GM18861 (cell line): Measurements from ENCODE around the gene SCYGR3.
A peak's percentile ranks its signal among the peaks of the same experiment; 100 is the strongest.
"Not testable (repeated sequence)": the region's sequence is repeated elsewhere in the genome, so short reads cannot be mapped to it uniquely, and the experiment has no call there.

Experiments
- ATAC-seq: cut with Tn5 transposase; IDR thresholded peaks from one replicate; pipeline ENCODE4 v1.9.1; 2021; ENCODE audit not compliant: unreplicated experiment

The SCYGR3 gene

DNA sequence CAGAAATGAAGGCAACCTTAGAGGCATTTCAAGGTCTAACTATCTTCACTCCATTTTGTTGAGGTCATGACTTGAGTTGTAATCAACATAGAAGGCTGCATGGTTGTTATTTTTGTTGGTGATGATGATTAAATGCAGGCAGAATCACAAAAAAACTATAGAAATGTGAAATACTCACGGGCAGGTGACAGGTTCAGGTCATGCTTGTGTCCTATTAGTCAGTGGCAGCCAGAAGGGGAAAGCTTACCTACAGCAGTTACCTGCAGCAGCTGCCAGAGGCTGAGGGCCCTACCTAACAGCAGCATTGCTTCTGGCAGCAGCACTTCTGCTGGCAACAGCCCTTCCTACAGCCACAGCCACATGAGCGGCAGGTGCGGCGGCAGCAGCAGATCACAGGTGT lies 394 bp downstream of the SCYGR3 start:
- ATAC-seq = no peak

DNA sequence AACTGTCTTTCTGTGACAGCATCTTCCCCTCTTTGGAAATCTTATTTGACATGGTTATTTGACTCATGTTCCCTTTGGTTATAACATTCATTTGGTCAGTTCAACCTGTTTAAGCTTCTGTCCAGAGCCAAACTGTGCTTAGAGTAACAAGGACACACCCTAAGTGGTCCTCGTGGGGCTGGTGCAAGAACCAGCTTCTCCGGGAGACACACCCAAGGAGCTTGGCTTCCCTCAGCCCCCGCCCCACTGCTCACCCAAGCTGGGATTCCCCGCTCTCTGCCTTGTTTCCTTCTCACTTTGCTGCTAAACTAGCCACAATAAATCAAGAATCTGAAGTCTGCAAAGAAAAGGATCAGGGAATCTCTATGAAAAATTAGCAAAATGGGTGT lies 1.4 kb downstream of the SCYGR3 start:
- ATAC-seq = no peak

DNA sequence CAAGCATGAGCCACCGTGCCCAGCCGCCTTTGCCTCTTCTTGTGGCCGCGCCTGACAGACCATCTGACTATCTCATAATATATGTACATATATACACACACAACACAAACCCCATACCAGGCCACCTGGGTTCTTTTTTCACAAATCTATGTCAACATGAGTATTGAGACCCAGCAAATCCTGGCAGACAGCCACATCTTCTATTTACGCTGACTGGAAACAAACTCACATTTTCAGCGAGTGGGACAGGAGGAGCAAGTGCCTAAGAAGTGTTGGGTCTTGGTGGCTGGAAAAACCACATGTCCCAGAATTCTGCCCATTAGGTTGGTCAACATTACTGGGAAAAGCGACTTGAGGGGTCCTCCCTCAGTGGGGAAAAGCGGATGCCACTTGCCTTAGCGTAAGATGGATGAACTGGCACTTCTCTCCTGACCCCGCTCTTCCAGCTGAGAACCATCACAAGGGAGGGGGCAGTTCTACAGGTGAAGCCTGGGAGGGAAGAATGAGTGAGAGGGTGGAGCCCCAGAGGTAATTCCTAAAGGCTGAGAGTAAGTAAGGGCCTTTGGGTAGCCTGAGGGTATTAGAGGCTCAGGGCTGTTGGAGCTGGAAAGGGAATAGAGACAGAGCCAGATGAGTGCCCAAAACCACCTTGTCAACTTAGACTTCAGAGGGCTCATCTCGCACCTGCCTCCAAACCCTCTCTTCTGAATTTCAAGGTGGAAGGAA lies 1.9 kb downstream of the SCYGR3 start:
- ATAC-seq = no peak

DNA sequence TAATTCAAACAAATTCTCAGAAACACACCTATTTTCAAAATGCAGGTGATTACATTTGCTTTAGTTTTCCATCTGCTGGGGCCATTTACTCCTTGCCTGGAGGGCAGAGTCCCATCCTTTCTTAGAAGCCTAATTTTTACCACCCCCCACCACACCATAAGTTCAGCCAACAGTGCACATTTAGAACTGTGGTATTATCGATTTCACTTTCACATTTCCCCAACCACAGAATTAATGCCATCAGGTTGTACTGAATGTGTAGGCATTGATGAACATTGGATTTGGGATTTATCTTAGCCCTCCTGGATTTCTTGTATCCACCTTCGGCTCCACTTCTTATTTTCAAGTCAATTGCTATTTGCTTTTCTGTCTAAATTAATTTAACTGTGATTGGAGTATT lies 4.5 kb downstream of the SCYGR3 start:
- ATAC-seq = no peak

DNA sequence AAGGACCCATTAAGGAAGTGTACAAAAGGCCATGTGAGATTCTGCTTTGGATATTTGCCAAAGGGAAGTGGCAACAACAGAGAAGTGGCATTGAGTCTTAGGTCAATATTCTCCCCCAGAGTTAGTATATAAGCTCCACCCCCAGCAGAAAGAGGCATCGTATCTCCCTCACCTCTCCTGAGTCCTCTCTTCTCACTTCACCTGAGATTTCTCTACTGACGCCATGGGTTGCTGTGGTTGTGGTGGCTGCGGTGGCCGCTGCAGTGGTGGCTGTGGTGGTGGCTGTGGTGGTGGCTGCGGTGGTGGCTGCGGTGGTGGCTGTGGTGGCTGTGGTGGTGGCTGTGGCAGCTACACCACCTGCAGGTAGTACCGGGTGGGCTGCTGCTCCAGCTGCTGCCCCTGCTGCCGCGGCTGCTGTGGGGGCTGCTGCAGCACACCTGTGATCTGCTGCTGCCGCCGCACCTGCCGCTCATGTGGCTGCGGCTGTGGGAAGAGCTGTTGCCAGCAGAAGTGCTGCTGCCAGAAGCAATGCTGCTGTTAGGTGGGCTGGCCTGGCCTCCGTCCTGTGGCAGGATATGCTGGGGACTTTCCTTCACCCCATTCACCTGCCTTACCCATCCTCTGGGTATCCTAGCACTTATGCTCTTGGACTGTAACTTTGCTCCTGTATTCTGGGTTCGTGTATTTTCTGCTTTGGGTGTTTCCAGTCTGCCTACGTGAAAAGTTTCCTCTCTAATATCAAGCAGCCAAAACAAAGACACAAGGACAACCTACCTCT lies 5.9 kb downstream of the SCYGR3 start:
- ATAC-seq = peak; percentile 65

DNA sequence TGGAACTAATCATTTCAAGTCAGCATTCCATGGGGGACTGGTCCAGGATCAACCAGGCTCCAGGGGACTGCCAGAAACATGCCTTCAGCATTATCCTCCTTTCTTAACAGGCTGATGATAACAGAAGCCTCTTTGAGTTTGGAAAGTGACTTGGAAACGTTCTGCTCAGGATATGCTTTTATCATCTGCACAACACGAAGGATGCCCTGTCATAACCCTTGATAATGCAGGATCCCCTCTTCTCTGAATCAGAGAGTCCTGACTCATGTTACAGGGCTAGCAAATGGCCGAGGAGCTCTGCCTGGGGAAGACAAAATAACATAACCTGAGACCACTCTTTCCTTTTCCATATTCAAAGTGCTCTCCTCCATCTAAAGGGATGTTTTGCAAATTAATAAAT lies 6.7 kb downstream of the SCYGR3 start:
- no peak for ATAC-seq

DNA sequence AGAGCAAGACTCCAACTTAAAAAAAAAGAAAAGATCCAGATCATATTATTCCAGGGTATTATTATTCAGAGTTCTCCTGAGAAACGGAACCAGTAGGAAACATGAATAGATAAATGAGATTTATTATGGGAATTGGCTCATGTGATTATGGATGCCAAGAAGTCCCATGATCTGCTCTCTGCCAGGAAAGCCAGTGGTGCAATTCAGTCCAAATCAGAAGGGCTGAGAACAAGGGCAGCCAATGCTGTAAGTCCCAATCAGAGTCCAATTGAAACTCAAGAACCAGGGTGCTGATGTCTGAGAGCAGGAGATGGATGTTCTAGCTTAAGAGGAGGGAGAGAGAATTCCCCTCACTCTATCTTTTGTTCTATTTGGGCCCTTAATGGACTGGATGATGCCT lies 8.2 kb downstream of the SCYGR3 start:
- ATAC-seq = no peak

DNA sequence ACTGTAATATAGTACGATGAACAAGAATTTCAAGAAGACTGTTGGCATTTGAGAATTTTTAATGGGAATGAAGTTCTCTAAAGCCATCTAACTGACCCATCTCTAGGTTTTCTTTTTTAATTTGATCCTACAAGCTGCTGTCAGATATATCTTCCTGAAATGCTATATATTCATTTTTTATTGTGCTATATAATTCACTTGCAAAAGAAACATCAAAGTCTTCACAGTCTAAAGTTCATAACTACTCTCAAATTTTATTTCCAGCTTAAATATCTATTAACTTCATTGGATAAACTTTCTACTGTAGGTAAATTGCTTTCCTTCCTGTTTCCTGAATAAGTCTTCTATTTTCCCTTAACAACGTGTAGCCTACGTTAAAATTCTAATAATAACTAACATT lies 12.3 kb downstream of the SCYGR3 start:
- ATAC-seq = no peak

DNA sequence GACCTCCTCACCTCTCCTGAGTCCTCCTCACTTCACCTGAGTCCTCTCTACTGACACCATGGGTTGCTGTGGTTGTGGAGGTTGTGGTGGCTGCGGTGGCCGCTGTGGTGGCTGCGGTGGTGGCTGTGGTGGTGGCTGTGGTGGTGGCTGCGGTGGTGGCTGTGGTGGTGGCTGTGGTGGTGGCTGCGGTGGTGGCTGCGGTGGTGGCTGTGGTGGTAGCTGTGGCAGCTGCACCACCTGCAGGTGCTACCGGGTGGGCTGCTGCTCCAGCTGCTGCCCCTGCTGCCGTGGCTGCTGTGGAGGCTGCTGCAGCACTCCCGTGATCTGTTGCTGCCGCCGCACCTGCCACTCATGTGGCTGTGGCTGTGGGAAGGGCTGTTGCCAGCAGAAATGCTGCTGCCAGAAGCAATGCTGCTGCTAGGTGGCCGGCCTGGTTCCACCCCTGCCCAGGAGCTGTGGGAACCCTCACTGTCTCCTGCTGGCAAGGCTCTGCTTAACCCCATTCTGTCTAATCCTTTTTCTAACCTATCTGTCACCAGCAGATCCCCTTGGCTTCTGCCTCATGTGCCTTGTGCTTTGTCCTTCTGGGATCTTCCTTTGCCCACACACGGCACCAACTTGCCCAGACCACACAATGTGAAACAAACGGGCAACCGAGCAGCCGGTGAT lies 15.7 kb downstream of the SCYGR3 start, which contains the start of gene SCYGR2:
Gene SCYGR2, plus strand, starts transcription at position 59 of the 669 bp plus-strand sequence. Its CDS starts 0 bp downstream, at position 59.
- ATAC-seq = not testable (repeated sequence)

DNA sequence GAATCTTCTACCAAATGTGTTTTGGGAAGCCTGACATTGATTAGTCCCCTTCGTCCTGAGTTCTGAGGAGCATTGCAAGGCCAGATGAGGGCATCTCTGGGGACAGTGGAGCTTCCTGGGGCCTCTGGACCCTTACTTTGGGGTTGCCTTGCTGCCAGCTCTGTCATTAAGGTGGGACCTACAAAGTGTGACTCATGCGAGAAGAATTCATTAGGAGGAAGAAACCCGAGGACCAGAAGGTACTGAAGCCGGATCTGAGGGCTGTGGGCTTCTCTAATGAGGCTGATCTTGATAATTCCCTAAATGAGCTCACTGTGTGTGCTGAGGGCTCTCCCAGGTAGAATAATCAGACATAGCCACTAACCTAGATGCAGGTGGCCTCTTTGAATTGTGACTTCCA lies 16.6 kb downstream of the SCYGR3 start:
- ATAC-seq = no peak

DNA sequence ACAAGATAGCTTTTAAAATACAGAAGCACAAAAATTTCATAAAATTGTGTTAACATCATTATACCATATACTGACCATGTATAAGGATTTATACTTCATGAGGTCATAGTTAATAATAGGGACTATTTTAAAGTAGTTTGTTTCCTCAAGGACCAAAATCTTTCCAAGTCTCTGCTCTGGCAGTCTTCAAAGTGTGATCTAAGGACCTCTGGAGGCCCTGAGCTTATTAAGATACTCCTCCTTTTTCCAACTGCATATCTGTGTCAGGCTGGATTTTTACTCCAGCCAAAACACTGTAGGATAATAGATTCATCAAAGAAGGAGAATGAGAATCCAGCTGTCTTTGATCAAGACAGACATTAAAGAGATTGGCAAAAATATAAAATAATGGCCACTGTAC lies 17.6 kb downstream of the SCYGR3 start:
- no peak for ATAC-seq

DNA sequence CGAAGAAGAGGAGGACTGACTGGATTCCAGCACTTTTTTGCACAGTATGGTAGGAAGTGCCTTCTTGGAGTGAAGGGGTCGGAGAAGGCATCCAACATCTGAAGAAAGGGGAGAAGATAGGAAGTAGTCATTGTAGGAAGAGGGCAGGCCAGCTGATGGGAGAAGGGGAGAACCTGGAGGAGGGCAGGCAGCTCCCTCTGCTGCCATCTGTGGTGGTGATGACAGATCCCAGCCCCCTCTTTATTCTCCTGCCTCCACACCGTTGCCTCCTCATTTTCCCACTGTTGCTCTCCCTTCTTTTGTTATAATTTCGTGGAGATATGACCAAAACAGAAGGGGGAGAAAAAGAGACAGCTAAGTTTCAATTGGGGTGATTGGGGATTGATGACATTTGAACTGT lies 18.8 kb downstream of the SCYGR3 start:
- no peak for ATAC-seq

DNA sequence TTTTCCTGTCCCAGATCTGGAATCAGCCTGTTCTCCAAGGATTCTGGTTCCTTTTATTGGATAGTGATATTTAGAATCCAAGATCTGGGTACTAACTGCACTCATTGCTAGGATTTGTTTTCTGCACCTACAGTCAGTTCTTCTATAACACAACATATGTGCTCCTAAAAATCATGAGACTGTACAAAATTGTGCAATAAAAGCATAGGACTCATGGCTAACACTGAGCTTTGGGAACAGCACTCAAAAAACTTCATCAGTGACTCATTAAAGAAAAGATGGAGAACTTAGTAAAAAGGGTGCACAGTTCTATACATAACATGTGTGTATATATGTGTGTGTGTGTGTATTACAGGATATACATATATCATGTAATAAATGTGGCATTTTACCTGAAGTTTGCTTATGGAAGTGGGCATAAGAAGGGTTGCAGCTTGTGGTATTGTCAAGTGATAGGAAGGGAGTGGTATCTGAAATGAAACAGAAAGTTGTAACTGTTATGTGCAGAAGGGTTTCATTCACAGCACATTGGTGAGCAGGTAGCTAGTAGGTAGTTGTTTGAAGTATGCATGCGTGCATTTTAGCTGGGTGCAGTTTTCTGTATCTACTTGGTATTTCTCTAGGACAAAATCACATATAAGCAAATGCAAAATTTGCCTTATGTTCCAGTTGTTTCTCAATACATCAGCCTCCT lies 21.8 kb downstream of the SCYGR3 start:
- ATAC-seq = no peak

DNA sequence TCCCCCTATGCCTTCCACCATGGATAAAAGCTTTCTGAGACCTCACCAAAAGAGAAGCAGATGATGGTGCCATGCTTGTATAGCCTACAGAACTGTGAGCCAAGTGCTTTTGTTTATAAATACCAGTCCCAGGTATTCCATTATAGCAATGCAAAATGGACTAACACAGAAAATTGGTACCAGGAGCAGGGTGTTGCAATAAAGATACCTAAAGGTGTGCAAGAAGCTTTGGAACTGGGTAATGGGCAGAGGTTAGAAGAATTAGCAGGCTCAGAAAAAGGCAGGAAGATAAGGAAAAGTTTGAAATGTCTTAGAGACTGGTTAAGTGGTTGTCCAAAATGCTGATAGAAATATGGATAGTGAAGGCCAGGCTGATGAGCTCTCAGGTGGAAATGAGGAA lies 32.3 kb downstream of the SCYGR3 start:
- ATAC-seq = no peak

DNA sequence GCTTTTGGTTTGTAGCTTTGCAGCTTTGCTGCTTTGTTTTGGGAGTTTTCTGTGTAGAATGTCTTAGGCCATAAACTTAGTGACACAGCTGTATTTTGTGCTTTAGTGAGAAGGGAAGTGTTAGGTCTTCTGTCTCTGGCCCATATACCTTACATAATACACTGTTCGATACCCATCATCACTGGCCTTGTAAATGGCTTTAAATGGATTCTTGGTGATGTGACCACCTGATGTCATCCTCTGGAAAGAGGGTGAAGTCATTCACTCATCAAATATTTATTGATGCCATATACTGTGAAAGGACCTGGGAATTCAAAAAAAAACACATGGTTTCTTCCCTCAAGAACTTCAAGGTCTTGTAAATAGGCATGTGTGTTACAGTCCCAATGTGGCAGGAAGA lies 34.8 kb downstream of the SCYGR3 start:
- ATAC-seq = no peak

DNA sequence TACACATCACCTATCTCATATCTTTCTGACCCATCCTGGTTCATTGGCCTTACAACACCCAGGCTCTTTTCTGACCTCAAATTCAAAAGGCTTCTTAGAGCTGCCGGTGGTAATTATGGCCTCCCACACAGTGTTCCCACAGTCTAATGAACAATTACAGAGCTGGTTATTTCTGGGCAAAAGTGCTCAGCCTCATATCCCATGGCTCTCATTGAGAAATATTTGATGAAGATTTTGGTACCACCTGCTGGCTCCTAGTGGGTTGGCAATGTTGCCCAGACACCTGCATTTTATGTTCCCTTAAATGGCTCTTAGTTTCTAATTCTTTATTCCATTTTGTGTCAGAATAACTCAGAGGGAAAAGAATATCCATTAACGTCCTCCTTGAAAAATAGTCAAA lies 36.0 kb downstream of the SCYGR3 start:
- ATAC-seq = no peak

DNA sequence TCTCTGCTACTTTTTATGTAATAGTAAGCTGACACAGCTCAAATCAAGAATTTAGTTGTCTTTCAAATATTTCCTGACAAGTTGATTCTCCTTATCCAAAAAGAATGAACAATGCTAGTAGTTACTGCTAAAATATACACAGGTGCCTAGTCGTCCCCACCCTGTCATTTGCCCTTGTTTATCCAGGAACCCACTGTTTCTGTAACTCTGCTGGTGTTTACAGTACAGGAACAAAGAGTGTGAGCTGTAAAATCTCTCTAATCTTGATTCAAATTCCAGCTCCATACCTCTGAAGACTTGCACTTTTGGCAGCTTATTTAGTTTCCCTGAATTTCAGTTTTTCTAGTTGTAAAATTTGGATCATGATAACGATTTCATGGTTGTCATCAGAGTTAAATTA lies 37.1 kb downstream of the SCYGR3 start:
- ATAC-seq = no peak

DNA sequence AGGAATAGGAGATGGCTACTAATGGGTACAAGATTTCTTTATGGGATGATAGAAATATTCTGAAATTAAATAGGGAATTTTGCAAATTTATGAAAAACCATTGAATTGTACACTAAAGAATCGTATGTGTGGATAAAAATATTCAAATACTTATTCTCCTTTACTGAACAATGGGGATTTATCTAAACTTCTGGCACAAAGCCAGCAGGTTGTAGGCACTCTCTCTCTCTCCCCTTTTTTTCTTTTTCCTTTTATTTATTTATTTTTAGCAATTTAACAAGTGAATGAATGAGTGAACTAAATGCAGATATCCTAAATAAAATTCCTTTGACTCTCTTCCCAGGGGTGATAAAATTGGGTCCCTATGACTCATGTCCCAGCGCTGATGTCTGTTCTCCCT lies 37.8 kb downstream of the SCYGR3 start:
- ATAC-seq = no peak

DNA sequence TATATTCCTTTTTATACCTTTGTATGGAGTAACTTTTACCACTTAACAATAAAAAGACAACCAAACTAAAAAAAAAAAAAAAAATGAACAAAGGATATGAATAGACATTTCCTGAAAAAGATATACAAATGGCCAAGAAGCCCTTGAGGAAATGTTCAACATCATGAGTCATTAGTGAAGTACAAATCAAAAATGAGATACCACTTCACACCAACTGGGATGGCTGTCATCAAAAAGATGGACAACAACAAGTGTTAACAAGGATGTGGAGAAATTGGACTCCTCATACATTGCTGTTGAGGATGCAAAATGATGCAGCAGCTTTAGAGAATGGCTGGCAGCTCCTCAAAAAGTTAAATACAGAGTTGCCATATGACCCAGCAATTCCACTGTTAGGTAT lies 38.5 kb downstream of the SCYGR3 start:
- no peak for ATAC-seq

DNA sequence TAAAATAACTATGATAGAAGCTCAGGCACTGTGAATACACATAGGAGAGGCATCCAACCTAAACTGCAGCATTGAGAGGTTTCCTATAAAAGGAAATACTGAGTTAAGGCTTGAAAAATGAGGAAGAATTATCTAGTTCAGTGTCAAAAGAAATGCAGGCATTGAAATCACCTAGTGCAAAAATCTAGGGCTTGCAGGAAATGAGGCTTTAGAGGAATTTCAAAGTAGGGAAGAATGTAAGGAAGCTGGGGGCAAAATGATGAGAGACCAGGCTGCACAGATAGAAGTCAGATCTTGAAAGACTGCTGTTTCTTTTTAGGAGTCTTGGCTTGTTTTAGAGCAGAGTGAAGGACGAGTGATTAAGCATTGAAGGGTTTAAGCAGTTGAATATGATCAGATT lies 44.0 kb downstream of the SCYGR3 start:
- no peak for ATAC-seq

DNA sequence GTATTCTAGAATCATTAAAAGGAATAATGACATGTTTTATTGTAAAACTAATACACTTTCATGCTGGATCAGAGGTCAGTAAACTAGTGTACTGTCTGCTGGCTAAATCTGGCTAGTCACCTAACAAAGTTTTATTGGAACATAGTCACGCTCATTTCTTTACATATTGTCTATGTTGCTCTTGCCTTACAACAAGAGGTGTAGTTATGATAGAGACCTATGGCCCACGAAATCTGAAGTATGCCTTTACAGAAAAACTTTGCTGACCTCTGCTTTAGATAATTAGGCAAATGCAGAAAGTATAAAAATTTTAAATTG lies 45.8 kb downstream of the SCYGR3 start:
- no peak for ATAC-seq

DNA sequence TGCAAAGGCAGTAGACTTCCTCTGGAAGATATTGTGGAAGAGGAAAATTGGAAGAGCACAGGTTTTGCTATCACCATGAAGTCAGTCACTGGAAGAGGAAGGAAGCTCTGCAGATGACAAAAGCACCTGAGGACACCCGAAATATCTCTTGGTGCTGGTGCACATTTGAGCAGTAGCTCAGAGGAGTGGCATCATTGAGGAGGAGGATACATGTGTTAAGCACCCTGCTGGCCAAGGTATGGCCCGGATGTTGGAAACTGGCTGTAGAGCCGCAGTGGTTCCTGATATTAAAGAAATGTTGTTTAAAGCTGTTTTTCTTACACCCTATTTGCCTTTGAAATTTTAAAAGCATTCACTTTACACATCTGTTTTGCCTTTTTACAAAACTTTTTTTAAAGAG lies 48.6 kb downstream of the SCYGR3 start:
- ATAC-seq = no peak
